SJSA1 (cell line): Measurements from ENCODE around the gene PPM1E. TPM values are rescaled to one million over a fixed set of nuclear protein-coding genes. Genes with fewer than 3 reads are reported as not detected.
"Not testable (repeated sequence)": the region's sequence is repeated elsewhere in the genome, so short reads cannot be mapped to it uniquely, and the experiment has no call there.

Experiments used
- DNase-seq, 2 experiments: peaks; one replicate each; pipeline ENCODE4 v3.0.0-alpha.2; 2015 to 2020; ENCODE audit warnings: low spot score in 2 of 2, low read depth in 1 of 2
- H3K27ac ChIP-seq: fragments of 250-450 bp; sonication (Bioruptor Pico); 2 replicates; pipeline ENCODE4 v1.5.1; 2020; ENCODE audit warnings: mild to moderate bottlenecking, moderate library complexity
- H3K27me3 ChIP-seq: fragments of 250-450 bp; sonication (Bioruptor Pico); replicated peaks from 2 replicates; pipeline ENCODE4 v1.5.1; 2020; ENCODE audit warnings: mild to moderate bottlenecking, moderate library complexity
- H3K36me3 ChIP-seq: fragments of 250-450 bp; sonication (Bioruptor Pico); 2 replicates; pipeline ENCODE4 v1.5.1; 2020; ENCODE audit warnings: mild to moderate bottlenecking
- H3K4me1 ChIP-seq: fragments of 250-450 bp; sonication (Bioruptor Pico); replicated peaks from 2 replicates; pipeline ENCODE4 v1.6.1; 2021; ENCODE audit warnings: mild to moderate bottlenecking
- H3K4me3 ChIP-seq: fragments of 250-450 bp; sonication (Bioruptor Pico); 2 replicates; pipeline ENCODE4 v1.5.1; 2020; ENCODE audit warnings: mild to moderate bottlenecking
- H3K9me3 ChIP-seq: fragments of 250-450 bp; sonication (Bioruptor Pico); replicated peaks from 2 replicates; pipeline ENCODE4 v1.5.1; 2020; ENCODE audit warnings: mild to moderate bottlenecking
- total RNA-seq: library from RNA; depleted of rRNA; stranded (reverse); fragments of >200 nt; shearing (Covaris generic); gene quantifications from 2 replicates; pipeline ENCODE4 v1.2.3, GENCODE V29; 2014

The PPM1E gene
- total RNA-seq, 1 experiment from 2014 or later, result 0.45 TPM

GRCh38 chr17:58913552-58913951, 157.9 kb downstream of the PPM1E start:
- Histone ChIP-seq H3K4me1 (no peaks in the 10 kb centered on the region), H3K4me3 (no peak overlapping the region), H3K27me3 (no peaks in the 10 kb centered on the region; the same call in 1 of the 2 replicates), H3K9me3 (0 out of 2 replicates have a peak, but pooled peaks cover 6% of the 10 kb centered on the region), H3K27ac (no peak overlapping the region), H3K36me3 (no peaks in the 10 kb centered on the region)
- no peak for DNase-seq

- H3K9me3 ChIP-seq, result 0 out of 2 replicates have a peak, but pooled peaks cover 6% of the 10 kb centered on the region
Observed at GRCh38 chr17:58913971-58914769, 158.5 kb downstream of the PPM1E start.

GRCh38 chr17:58917228-58917627, 161.6 kb downstream of the PPM1E start:
- no peaks in the 10 kb centered on the region for H3K36me3 ChIP-seq
- no peaks in the 10 kb centered on the region for H3K4me1 ChIP-seq
- H3K27me3 ChIP-seq, result no peaks in the 10 kb centered on the region; the same call in 1 of the 2 replicates
- H3K4me3 ChIP-seq, result no peak overlapping the region
- H3K9me3 ChIP-seq, result 0 out of 2 replicates have a peak, but pooled peaks cover under 1% of the 10 kb centered on the region
- no peak overlapping the region for H3K27ac ChIP-seq
- no peak for DNase-seq

More at GRCh38 chr17:58913971-58914769, 158.5 kb downstream of the PPM1E start:
- H3K4me1 ChIP-seq, result no peaks in the 10 kb centered on the region
- no peaks in the 10 kb centered on the region for H3K36me3 ChIP-seq
- no peaks in the 10 kb centered on the region; the same call in 1 of the 2 replicates for H3K27me3 ChIP-seq
- H3K27ac ChIP-seq, result no peak overlapping the region
- no peak for DNase-seq
- H3K4me3 ChIP-seq, result no peak overlapping the region

GRCh38 chr17:58918072-58918471, 162.4 kb downstream of the PPM1E start:
- Histone ChIP-seq H3K36me3 (no peaks in the 10 kb centered on the region), H3K9me3 (no peaks in the 10 kb centered on the region), H3K4me3 (no peak overlapping the region), H3K4me1 (no peaks in the 10 kb centered on the region), H3K27ac (no peak overlapping the region), H3K27me3 (no peaks in the 10 kb centered on the region; the same call in 1 of the 2 replicates)
- no peak for DNase-seq

- Histone ChIP-seq H3K27me3 (no peaks in the 10 kb centered on the region; the same call in 1 of the 2 replicates), H3K4me3 (no peak overlapping the region), H3K36me3 (no peaks in the 10 kb centered on the region), H3K9me3 (no peaks in the 10 kb centered on the region), H3K4me1 (no peaks in the 10 kb centered on the region), H3K27ac (no peak overlapping the region)
- DNase-seq, result no peak
Observed at GRCh38 chr17:58918884-58919283, 163.2 kb downstream of the PPM1E start.

GRCh38 chr17:58920773-58921172, 165.1 kb downstream of the PPM1E start:
- DNase-seq, result no peak
- Histone ChIP-seq H3K9me3 (no peaks in the 10 kb centered on the region), H3K27me3 (no peaks in the 10 kb centered on the region; the same call in 1 of the 2 replicates), H3K27ac (no peak overlapping the region), H3K36me3 (no peaks in the 10 kb centered on the region), H3K4me1 (no peaks in the 10 kb centered on the region), H3K4me3 (no peak overlapping the region)

- H3K4me1 ChIP-seq, result no peaks in the 10 kb centered on the region
- H3K4me3 ChIP-seq, result no peak overlapping the region
- no peak for DNase-seq
- no peaks in the 10 kb centered on the region for H3K36me3 ChIP-seq
- H3K27ac ChIP-seq, result no peak overlapping the region
- no peaks in the 10 kb centered on the region for H3K9me3 ChIP-seq
- H3K27me3 ChIP-seq, result no peaks in the 10 kb centered on the region
Observed at GRCh38 chr17:58932956-58933355, 177.3 kb downstream of the PPM1E start.

- Histone ChIP-seq H3K9me3 (no peaks in the 10 kb centered on the region), H3K4me3 (no peak overlapping the region), H3K4me1 (no peaks in the 10 kb centered on the region), H3K27ac (no peak overlapping the region), H3K27me3 (no peaks in the 10 kb centered on the region), H3K36me3 (no peaks in the 10 kb centered on the region)
- no peak for DNase-seq
Observed at GRCh38 chr17:58936295-58936694, 180.6 kb downstream of the PPM1E start.

- H3K4me1 ChIP-seq, result no peaks in the 10 kb centered on the region
- H3K36me3 ChIP-seq, result no peaks in the 10 kb centered on the region
- H3K27ac ChIP-seq, result no peak overlapping the region
- H3K4me3 ChIP-seq, result no peak overlapping the region
- no peaks in the 10 kb centered on the region for H3K27me3 ChIP-seq
- H3K9me3 ChIP-seq, result no peaks in the 10 kb centered on the region
- no peak for DNase-seq
Observed at GRCh38 chr17:58944166-58944565, 188.5 kb downstream of the PPM1E start.

- H3K4me1 ChIP-seq, result no peaks in the 10 kb centered on the region
- DNase-seq, result no peak
- no peak overlapping the region for H3K4me3 ChIP-seq
Observed at GRCh38 chr17:58947411-58947810, 191.8 kb downstream of the PPM1E start.

GRCh38 chr17:58947824-58948223, 192.2 kb downstream of the PPM1E start:
- peaks cover 7% of the 10 kb centered on the region; the same call in 1 of the 2 replicates for H3K9me3 ChIP-seq
- H3K27ac ChIP-seq, result no peak overlapping the region
- no peaks in the 10 kb centered on the region for H3K4me1 ChIP-seq
- no peak for DNase-seq
- no peaks in the 10 kb centered on the region for H3K36me3 ChIP-seq
- H3K27me3 ChIP-seq, result no peaks in the 10 kb centered on the region
- H3K4me3 ChIP-seq, result no peak overlapping the region

More at GRCh38 chr17:58947411-58947810, 191.8 kb downstream of the PPM1E start:
- Histone ChIP-seq H3K27ac (no peak overlapping the region), H3K27me3 (no peaks in the 10 kb centered on the region), H3K9me3 (peaks cover 7% of the 10 kb centered on the region; the same call in 1 of the 2 replicates), H3K36me3 (no peaks in the 10 kb centered on the region)

- H3K36me3 ChIP-seq, H3K4me3 ChIP-seq, H3K9me3 ChIP-seq, DNase-seq, H3K27ac ChIP-seq, H3K27me3 ChIP-seq: not testable (repeated sequence)
- peaks cover 11% of the 10 kb centered on the region for H3K4me1 ChIP-seq
Observed at GRCh38 chr17:58954358-58954757, 198.7 kb downstream of the PPM1E start.

- H3K4me3 ChIP-seq, result no peak overlapping the region
- peaks cover 17% of the 10 kb centered on the region for H3K4me1 ChIP-seq
- no peak overlapping the region for H3K27ac ChIP-seq
- no peaks in the 10 kb centered on the region for H3K9me3 ChIP-seq
- DNase-seq, result peak in 1 of 2 experiments; percentile 50
- H3K27me3 ChIP-seq, result no peaks in the 10 kb centered on the region; the same call in 1 of the 2 replicates
- no peaks in the 10 kb centered on the region for H3K36me3 ChIP-seq
Observed at GRCh38 chr17:58956997-58957724, 201.5 kb downstream of the PPM1E start.

GRCh38 chr17:58957725-58958073, 202.0 kb downstream of the PPM1E start:
- H3K36me3 ChIP-seq, H3K27me3 ChIP-seq, H3K9me3 ChIP-seq, DNase-seq, H3K27ac ChIP-seq, H3K4me3 ChIP-seq: not testable (repeated sequence)
- H3K4me1 ChIP-seq, result peaks cover 17% of the 10 kb centered on the region
